ENCODE measurements around the gene ZNF570. TPM values are rescaled to one million over a fixed set of nuclear protein-coding genes. Genes with fewer than 3 reads are reported as not detected.

The ZNF570 gene
- total RNA-seq, result 5.2 TPM

- peak within 1 kb of the TSS; percentile 83 for H3K27ac ChIP-seq
- no peaks in the 10 kb centered on the region for H3K9me3 ChIP-seq
- intact Hi-C loops (cut with DNase I), result loop anchor here (5.0 kb wide), 1 partner anchor 758 kb away; no protein-coding TSS in a partner anchor
- peaks cover 31% of the 10 kb centered on the region for H3K4me1 ChIP-seq
- peak within 1 kb of the TSS; percentile 69 to 73 for H3K4me3 ChIP-seq
- H3K36me3 ChIP-seq, result peaks cover 0 to 40% of the 10 kb centered on the region in 2 donors
- no peaks in the 10 kb centered on the region for H3K27me3 ChIP-seq
- peak in 1 of 2 donors; percentile 83 for DNase-seq (ENCODE audit: extremely low spot score in 2 of 2)
- TF ChIP-seq CTCF (IDR thresholded peaks at IDR 0.05) (no peak), POLR2AphosphoS5 (IDR thresholded peaks at IDR 0.05; ENCODE audit: insufficient read depth in 1 of 2, low read depth in 1 of 2) (peak; percentile 85 to 96), POLR2A (IDR thresholded peaks at IDR 0.05) (peak in 1 of 2 donors; percentile 63)
These were observed at the start of gene ZNF570 for GRCh38 chr19:37468961-37469777. ZNF570 (plus strand) TSS chr19:37469356; CDS start chr19:37470355, 999 bp downstream.

GRCh38 chr19:37452500-37453245 lies 16.5 kb upstream of the ZNF570 start:
- Histone ChIP-seq H3K9me3 (peaks cover 80% of the 10 kb centered on the region), H3K4me1 (no peaks in the 10 kb centered on the region), H3K27ac (no peak overlapping the region), H3K4me3 (no peak overlapping the region), H3K27me3 (no peaks in the 10 kb centered on the region), H3K36me3 (peaks cover 0 to 52% of the 10 kb centered on the region in 2 donors)
- DNase-seq (ENCODE audit: extremely low spot score in 2 of 2), result no peak
- intact Hi-C loops (cut with DNase I), result no loop called here
- no peak for TF ChIP-seq POLR2A (IDR thresholded peaks at IDR 0.05)
- no peak for TF ChIP-seq CTCF (IDR thresholded peaks at IDR 0.05)
- no peak for TF ChIP-seq POLR2AphosphoS5 (IDR thresholded peaks at IDR 0.05; ENCODE audit: insufficient read depth in 1 of 2, low read depth in 1 of 2)

- H3K9me3 ChIP-seq, result peaks cover 8% of the 10 kb centered on the region
- intact Hi-C loops (cut with DNase I), result loop anchor here (5.0 kb wide), 1 partner anchor 761 kb away; no protein-coding TSS in a partner anchor
- H3K36me3 ChIP-seq, result peaks cover 0 to 41% of the 10 kb centered on the region in 2 donors
- no peak for DNase-seq (ENCODE audit: extremely low spot score in 2 of 2)
- TF ChIP-seq POLR2A (IDR thresholded peaks at IDR 0.05) (no peak), CTCF (IDR thresholded peaks at IDR 0.05) (no peak), POLR2AphosphoS5 (IDR thresholded peaks at IDR 0.05; ENCODE audit: insufficient read depth in 1 of 2, low read depth in 1 of 2) (no peak)
- peak overlapping the region; percentile 73 to 82 for H3K4me3 ChIP-seq
- H3K4me1 ChIP-seq, result peaks cover 31% of the 10 kb centered on the region
- H3K27ac ChIP-seq, result peak overlapping the region; percentile 83
- H3K27me3 ChIP-seq, result no peaks in the 10 kb centered on the region
These were observed 2.8 kb upstream of the ZNF570 start for GRCh38 chr19:37466277-37466797.

- H3K4me1 ChIP-seq, result peaks cover 31% of the 10 kb centered on the region
- TF ChIP-seq POLR2AphosphoS5 (IDR thresholded peaks at IDR 0.05; ENCODE audit: insufficient read depth in 1 of 2, low read depth in 1 of 2), result peak; percentile 87 to 98
- no peak for TF ChIP-seq POLR2A (IDR thresholded peaks at IDR 0.05)
- no peak for TF ChIP-seq CTCF (IDR thresholded peaks at IDR 0.05)
- peaks cover 0 to 41% of the 10 kb centered on the region in 2 donors for H3K36me3 ChIP-seq
- intact Hi-C loops (cut with DNase I), result loop anchor here (5.0 kb wide), 1 partner anchor 760 kb away; no protein-coding TSS in a partner anchor
- peaks cover 1% of the 10 kb centered on the region for H3K9me3 ChIP-seq
- DNase-seq (ENCODE audit: extremely low spot score in 2 of 2), result peak; percentile 90 to 96
- peak within 1 kb of the TSS; percentile 83 for H3K27ac ChIP-seq
- H3K27me3 ChIP-seq, result no peaks in the 10 kb centered on the region
- peak within 1 kb of the TSS; percentile 73 to 82 for H3K4me3 ChIP-seq
These were observed 2.2 kb upstream of the ZNF570 start, which contains the start of gene ZNF569 for GRCh38 chr19:37466798-37467607. ZNF569 (minus strand) TSS chr19:37467444; CDS start chr19:37444921, 22,523 bp downstream.

Data from vagina (tissue), 2 donors.